DND-41 (cell line): ENCODE data around the gene GAB1.

ENCODE experiments used
- ATAC-seq: fragments of 200-7000 bp; cut with Tn5 transposase; 3 replicates; pipeline ENCODE4 v1.9.1; 2021; ENCODE audit warnings: low read depth; ENCODE audit not compliant: insufficient read depth
- DNase-seq: peaks from one replicate; pipeline ENCODE4 v3.0.0-alpha.2; 2020
- H2AFZ ChIP-seq: 2 replicates; pipeline ENCODE4 v1.6.0; 2012; ENCODE audit warnings: low read depth, low read length
- H3K27ac ChIP-seq: 2 replicates; pipeline ENCODE4 v1.5.1; 2012; ENCODE audit warnings: low read length, inconsistent platforms
- H3K27me3 ChIP-seq: fragments of 200-600 bp; sonication (generic); 2 replicates; pipeline ENCODE4 v1.6.0; 2012; ENCODE audit warnings: low read length, mild to moderate bottlenecking, inconsistent platforms; ENCODE audit not compliant: insufficient read depth, poor library complexity
- H3K36me3 ChIP-seq: 2 replicates; pipeline ENCODE4 v1.5.1; 2012; ENCODE audit warnings: low read length, inconsistent platforms; ENCODE audit not compliant: insufficient read depth
- H3K4me1 ChIP-seq: 2 replicates; pipeline ENCODE4 v1.5.1; 2012; ENCODE audit warnings: mild to moderate bottlenecking, low read length; ENCODE audit not compliant: insufficient read depth
- H3K4me2 ChIP-seq: 2 replicates; pipeline ENCODE4 v1.6.0; 2012; ENCODE audit warnings: mild to moderate bottlenecking, moderate library complexity, low read length, inconsistent platforms; ENCODE audit not compliant: insufficient read depth
- H3K4me3 ChIP-seq, 2 experiments: fragments of 200-600 bp in 1 of 2; shearing (Covaris generic) in 1 of 2; 2 replicates each; pipeline ENCODE4 v1.5.1; 2012 to 2016; ENCODE audit warnings: inconsistent platforms in 2 of 2, low read length in 2 of 2, mild to moderate bottlenecking in 2 of 2, low read depth in 1 of 2, moderate library complexity in 1 of 2
- H3K79me2 ChIP-seq: 2 replicates; pipeline ENCODE4 v1.6.0; 2012; ENCODE audit warnings: low read length, inconsistent platforms; ENCODE audit not compliant: insufficient read depth
- H3K9ac ChIP-seq: 2 replicates; pipeline ENCODE4 v1.6.0; 2012; ENCODE audit warnings: low read depth, mild to moderate bottlenecking, inconsistent platforms, low read length, moderate library complexity
- H3K9me3 ChIP-seq: 2 replicates; pipeline ENCODE4 v1.5.1; 2012; ENCODE audit warnings: low read length, moderate library complexity, mild to moderate bottlenecking, inconsistent platforms; ENCODE audit not compliant: insufficient read depth, severe bottlenecking
- H4K20me1 ChIP-seq: 2 replicates; pipeline ENCODE4 v1.6.0; 2012; ENCODE audit warnings: low read length; ENCODE audit not compliant: insufficient read depth
- EZH2 ChIP-seq: IDR thresholded peaks from 3 replicates; pipeline ENCODE4 v1.6.1; 2012; ENCODE audit warnings: borderline replicate concordance, low read depth, mild to moderate bottlenecking, moderate library complexity, low read length, inconsistent platforms; ENCODE audit not compliant: severe bottlenecking
- TF ChIP-seq, protein P1 (sequence below): IDR thresholded peaks from 2 replicates; pipeline ENCODE4 v1.5.1; 2012; ENCODE audit warnings: borderline replicate concordance, low read length, moderate library complexity, mild to moderate bottlenecking; ENCODE audit not compliant: poor library complexity, severe bottlenecking; ENCODE audit errors: extremely low read depth

Gene GAB1

GRCh38 chr4:143455211-143455610 is 118.5 kb downstream of the GAB1 start:
- H3K4me3 ChIP-seq: no peak overlapping the region
- no peaks in the 10 kb centered on the region for H3K27me3 ChIP-seq
- DNase-seq (no peak), ATAC-seq (no peak)
- no peaks in the 10 kb centered on the region for H3K9me3 ChIP-seq
- no peaks in the 10 kb centered on the region for H4K20me1 ChIP-seq
- H3K36me3 ChIP-seq: no peaks in the 10 kb centered on the region
- TF ChIP-seq, protein P1, sequence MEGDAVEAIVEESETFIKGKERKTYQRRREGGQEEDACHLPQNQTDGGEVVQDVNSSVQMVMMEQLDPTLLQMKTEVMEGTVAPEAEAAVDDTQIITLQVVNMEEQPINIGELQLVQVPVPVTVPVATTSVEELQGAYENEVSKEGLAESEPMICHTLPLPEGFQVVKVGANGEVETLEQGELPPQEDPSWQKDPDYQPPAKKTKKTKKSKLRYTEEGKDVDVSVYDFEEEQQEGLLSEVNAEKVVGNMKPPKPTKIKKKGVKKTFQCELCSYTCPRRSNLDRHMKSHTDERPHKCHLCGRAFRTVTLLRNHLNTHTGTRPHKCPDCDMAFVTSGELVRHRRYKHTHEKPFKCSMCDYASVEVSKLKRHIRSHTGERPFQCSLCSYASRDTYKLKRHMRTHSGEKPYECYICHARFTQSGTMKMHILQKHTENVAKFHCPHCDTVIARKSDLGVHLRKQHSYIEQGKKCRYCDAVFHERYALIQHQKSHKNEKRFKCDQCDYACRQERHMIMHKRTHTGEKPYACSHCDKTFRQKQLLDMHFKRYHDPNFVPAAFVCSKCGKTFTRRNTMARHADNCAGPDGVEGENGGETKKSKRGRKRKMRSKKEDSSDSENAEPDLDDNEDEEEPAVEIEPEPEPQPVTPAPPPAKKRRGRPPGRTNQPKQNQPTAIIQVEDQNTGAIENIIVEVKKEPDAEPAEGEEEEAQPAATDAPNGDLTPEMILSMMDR: no peak
- no peak overlapping the region for H2AFZ ChIP-seq
- H3K9ac ChIP-seq: no peak overlapping the region
- no peak overlapping the region for H3K4me2 ChIP-seq
- H3K79me2 ChIP-seq: no peaks in the 10 kb centered on the region
- H3K4me1 ChIP-seq: no peaks in the 10 kb centered on the region
- H3K27ac ChIP-seq: no peak overlapping the region

- ATAC-seq (no peak), DNase-seq (no peak)
- no peak overlapping the region for H3K27ac ChIP-seq
- H3K4me3 ChIP-seq: no peak overlapping the region
- H3K9me3 ChIP-seq: no peaks in the 10 kb centered on the region
- no peaks in the 10 kb centered on the region for H4K20me1 ChIP-seq
- no peaks in the 10 kb centered on the region for H3K4me1 ChIP-seq
- no peak overlapping the region for H3K9ac ChIP-seq
- no peaks in the 10 kb centered on the region for H3K27me3 ChIP-seq
- no peak overlapping the region for H2AFZ ChIP-seq
- TF ChIP-seq EZH2: no peak
- TF ChIP-seq, protein P1: no peak
- no peaks in the 10 kb centered on the region for H3K79me2 ChIP-seq
- H3K36me3 ChIP-seq: no peaks in the 10 kb centered on the region
- H3K4me2 ChIP-seq: no peak overlapping the region
Observed at GRCh38 chr4:143458966-143459365, 122.3 kb downstream of the GAB1 start.

DNA sequence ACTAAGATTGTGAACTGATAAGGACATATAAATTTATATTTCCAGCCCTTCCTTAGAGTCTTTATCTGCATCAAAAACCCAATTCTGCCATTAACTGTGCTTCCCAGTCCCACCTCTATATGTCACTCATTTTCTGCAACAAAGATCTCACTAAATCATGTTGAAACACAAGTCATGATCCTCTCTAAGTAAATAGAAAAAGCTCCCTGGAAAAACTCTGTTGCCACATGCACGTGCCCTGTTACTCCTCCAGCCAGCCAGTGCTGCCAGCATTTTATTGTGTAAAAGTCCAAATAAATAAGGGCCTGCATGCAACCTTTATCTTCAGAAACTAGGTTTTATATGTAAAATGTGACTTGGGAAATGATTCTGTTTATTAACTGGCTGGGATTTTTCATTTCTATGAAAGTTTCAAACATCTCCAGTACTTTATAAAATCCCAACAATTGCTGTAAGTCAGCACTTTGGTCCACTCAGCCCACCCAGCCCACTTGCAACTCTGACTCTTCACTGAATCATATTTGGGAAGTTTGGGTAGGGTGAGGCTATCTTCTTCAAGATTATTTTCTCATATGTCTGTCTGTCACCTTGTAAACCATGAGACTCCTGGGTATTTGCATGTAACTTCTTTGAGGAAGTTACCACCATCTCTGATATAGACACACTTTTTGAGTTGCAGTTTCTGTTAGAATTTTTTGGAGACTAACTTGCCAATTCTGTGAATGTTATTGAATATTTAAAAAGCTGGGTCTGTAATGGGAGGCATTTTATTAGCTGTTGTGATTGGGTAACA is 136.9 kb downstream of the GAB1 start:
- H3K9me3 ChIP-seq: no peaks in the 10 kb centered on the region
- no peak overlapping the region for H3K4me2 ChIP-seq
- no peaks in the 10 kb centered on the region for H3K27me3 ChIP-seq
- ATAC-seq (no peak), DNase-seq (no peak)
- no peak overlapping the region for H3K9ac ChIP-seq
- H3K4me3 ChIP-seq: no peak overlapping the region
- H3K36me3 ChIP-seq: no peaks in the 10 kb centered on the region
- no peak overlapping the region for H2AFZ ChIP-seq
- no peaks in the 10 kb centered on the region for H3K4me1 ChIP-seq
- TF ChIP-seq, protein P1: no peak
- no peak for TF ChIP-seq EZH2
- no peaks in the 10 kb centered on the region for H3K79me2 ChIP-seq
- no peaks in the 10 kb centered on the region for H4K20me1 ChIP-seq
- H3K27ac ChIP-seq: no peak overlapping the region
